GM18499 (cell line): ENCODE data around the gene CUL1.

ENCODE experiments used
- ATAC-seq: cut with Tn5 transposase; IDR thresholded peaks from one replicate; pipeline ENCODE4 v1.9.1; 2021; ENCODE audit warnings: moderate number of reproducible peaks; ENCODE audit not compliant: insufficient read depth, unreplicated experiment

Gene CUL1

GRCh38 chr7:148715027-148715426 is 16.3 kb downstream of the CUL1 start:
- ATAC-seq: no peak

- no peak for ATAC-seq
Observed at GRCh38 chr7:148717266-148717793, 18.6 kb downstream of the CUL1 start.

GRCh38 chr7:148718431-148718830 is 19.7 kb downstream of the CUL1 start:
- ATAC-seq: no peak

- ATAC-seq: no peak
Observed at GRCh38 chr7:148719753-148720152, 21.1 kb downstream of the CUL1 start.

- no peak for ATAC-seq
Observed at GRCh38 chr7:148720472-148720871, 21.8 kb downstream of the CUL1 start.

GRCh38 chr7:148721390-148721789 is 22.7 kb downstream of the CUL1 start:
- ATAC-seq: no peak

- no peak for ATAC-seq
Observed at GRCh38 chr7:148722340-148723165, 23.9 kb downstream of the CUL1 start.

- no peak for ATAC-seq
Observed at GRCh38 chr7:148723166-148723559, 24.5 kb downstream of the CUL1 start.

GRCh38 chr7:148723846-148724245 is 25.1 kb downstream of the CUL1 start:
- no peak for ATAC-seq

- ATAC-seq: no peak
Observed at GRCh38 chr7:148726385-148726784, 27.7 kb downstream of the CUL1 start.

GRCh38 chr7:148727501-148728278 is 29.0 kb downstream of the CUL1 start:
- no peak for ATAC-seq

- ATAC-seq: no peak
Observed at GRCh38 chr7:148729984-148730733, 31.5 kb downstream of the CUL1 start.

- ATAC-seq: no peak
Observed at GRCh38 chr7:148732862-148733261, 34.2 kb downstream of the CUL1 start.

GRCh38 chr7:148733496-148733895 is 34.8 kb downstream of the CUL1 start:
- no peak for ATAC-seq

- ATAC-seq: no peak
Observed at GRCh38 chr7:148735141-148735540, 36.4 kb downstream of the CUL1 start.

GRCh38 chr7:148735967-148736366 is 37.3 kb downstream of the CUL1 start:
- no peak for ATAC-seq

GRCh38 chr7:148738737-148739535 is 40.2 kb downstream of the CUL1 start:
- no peak for ATAC-seq

- ATAC-seq: no peak
Observed at GRCh38 chr7:148746135-148746534, 47.4 kb downstream of the CUL1 start.

- no peak for ATAC-seq
Observed at GRCh38 chr7:148747274-148747673, 48.6 kb downstream of the CUL1 start.
